ENCODE measurements around the gene ANAPC10.
A peak's percentile ranks its signal among the peaks of the same experiment; 100 is the strongest.
"Not testable (repeated sequence)": the region's sequence is repeated elsewhere in the genome, so short reads cannot be mapped to it uniquely, and the experiment has no call there.

Gene ANAPC10

DNA sequence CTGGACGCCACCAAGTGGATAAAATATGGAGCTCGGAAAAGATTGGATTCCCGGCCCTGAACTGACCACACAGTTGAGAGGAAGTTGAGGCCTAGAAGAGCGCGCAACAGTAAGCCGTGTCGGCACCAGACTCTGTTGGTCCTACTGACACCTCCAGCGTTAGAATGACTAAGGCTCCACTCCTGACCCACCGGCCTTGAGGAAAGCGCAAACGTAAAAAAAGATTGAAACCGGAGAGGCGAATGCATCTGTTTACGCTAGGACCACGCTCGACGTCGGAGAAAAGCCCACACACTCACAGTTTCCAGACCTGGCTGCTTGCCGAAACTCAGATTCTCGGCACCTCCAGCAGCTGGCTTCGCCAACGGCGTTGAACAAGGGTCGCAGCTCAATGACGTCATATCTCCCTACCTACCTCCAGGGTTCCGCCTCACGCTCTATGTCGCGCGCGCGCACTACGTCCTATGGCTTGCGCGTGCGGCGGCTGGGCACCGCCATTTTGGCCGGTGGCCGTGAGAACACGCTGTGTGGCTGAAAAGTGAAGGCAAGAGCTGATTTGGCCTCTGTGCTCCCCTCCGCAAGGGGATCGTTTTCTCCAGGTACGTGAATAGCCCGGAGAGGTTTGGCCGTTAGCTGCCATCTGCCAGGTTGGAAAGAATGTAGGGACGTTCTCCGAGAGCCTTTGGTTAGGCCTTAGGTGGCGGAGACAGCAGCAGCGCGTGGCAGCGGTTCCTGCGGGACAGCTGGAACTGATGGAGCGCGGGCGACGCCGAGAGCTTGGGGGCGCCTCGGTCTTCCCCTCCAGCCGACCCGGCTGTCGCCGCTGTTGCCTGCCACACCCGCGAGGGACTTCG lies at the start of gene ANAPC10, which contains the start of gene ABCE1:
Gene ANAPC10, minus strand, starts transcription at position 376 of the 854 bp plus-strand sequence. CDS start 2,097 bp downstream, outside the sequence.
Gene ABCE1, plus strand, starts transcription at position 491 of the 854 bp plus-strand sequence. CDS start 6,102 bp downstream, outside the sequence.
- peaks cover 10% of the 10 kb centered on the region; the same call in 1 of the 2 replicates for H3K36me3 ChIP-seq (replicated peaks; ENCODE audit: insufficient read depth, low read length)

DNA sequence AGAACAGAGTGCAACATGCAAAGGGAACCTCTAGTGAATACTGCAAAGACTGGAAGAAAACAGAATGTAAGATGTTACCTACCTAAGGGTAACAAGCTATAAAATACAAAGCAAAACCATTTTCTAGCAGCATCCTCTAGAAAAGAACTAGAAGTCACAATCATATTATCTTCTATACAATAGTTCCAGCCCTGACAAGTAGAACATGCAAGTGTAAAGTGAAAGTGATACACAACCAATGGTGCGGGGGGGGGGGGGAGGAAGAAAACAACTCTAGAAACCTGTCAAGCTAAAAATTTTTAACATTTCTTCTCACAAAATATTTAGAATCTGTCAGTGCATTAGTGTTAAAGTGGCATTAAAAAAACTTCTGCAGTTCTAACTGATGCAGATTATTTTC lies 38.2 kb upstream of the ANAPC10 start:
- H3K36me3 ChIP-seq (replicated peaks; ENCODE audit: insufficient read depth, low read length); DNase-seq; H2AFZ ChIP-seq (ENCODE audit: low read length); H4K20me1 ChIP-seq (ENCODE audit: insufficient read depth, low read length); H3K9me3 ChIP-seq (replicated peaks; ENCODE audit: insufficient read depth, low read length); H3K27ac ChIP-seq (ENCODE audit: low read length); H3K4me3 ChIP-seq (ENCODE audit: low read length); H3K27me3 ChIP-seq (replicated peaks; ENCODE audit: insufficient read depth, low read length); H3K4me2 ChIP-seq (ENCODE audit: low read depth, low read length); H3K9me2 ChIP-seq (replicated peaks; ENCODE audit: insufficient read depth, low read length); H3K9ac ChIP-seq (ENCODE audit: low read length); H3F3A ChIP-seq (ENCODE audit: insufficient read depth, low read length); H3K79me2 ChIP-seq (ENCODE audit: low read length): not testable (repeated sequence)
- peaks cover 14% of the 10 kb centered on the region for H3K4me1 ChIP-seq (ENCODE audit: low read length)

More for the DNA sequence above, at the start of gene ANAPC10, which contains the start of gene ABCE1:
- H3F3A ChIP-seq (ENCODE audit: insufficient read depth, low read length): peaks cover 8% of the 10 kb centered on the region
- no peaks in the 10 kb centered on the region for H3K27me3 ChIP-seq (replicated peaks; ENCODE audit: insufficient read depth, low read length)
- H3K9ac ChIP-seq (ENCODE audit: low read length): peak within 1 kb of the TSS; percentile 85
- DNase-seq: peak; percentile 99
- H3K4me2 ChIP-seq (ENCODE audit: low read depth, low read length): peak within 1 kb of the TSS; percentile 90
- peaks cover 10% of the 10 kb centered on the region; the same call in 1 of the 2 replicates for H4K20me1 ChIP-seq (ENCODE audit: insufficient read depth, low read length)
- H3K4me3 ChIP-seq (ENCODE audit: low read length): peak within 1 kb of the TSS; percentile 90
- no peak for TF ChIP-seq EZH2phosphoT487 (IDR thresholded peaks at IDR 0.05; ENCODE audit: low read length)
- no peak for TF ChIP-seq EZH2 (optimal IDR thresholded peaks at IDR 0.05; ENCODE audit: low read depth, low read length)
- TF ChIP-seq CTCF (IDR thresholded peaks at IDR 0.05; ENCODE audit: low read length): no peak
- peaks cover 7% of the 10 kb centered on the region; the same call in 1 of the 2 replicates for H3K4me1 ChIP-seq (ENCODE audit: low read length)
- H3K27ac ChIP-seq (ENCODE audit: low read length): peak within 1 kb of the TSS; percentile 86
- no peaks in the 10 kb centered on the region for H3K9me2 ChIP-seq (replicated peaks; ENCODE audit: insufficient read depth, low read length)
- H3K9me3 ChIP-seq (replicated peaks; ENCODE audit: insufficient read depth, low read length): no peaks in the 10 kb centered on the region
- H2AFZ ChIP-seq (ENCODE audit: low read length): peak within 1 kb of the TSS; percentile 87
- H3K79me2 ChIP-seq (ENCODE audit: low read length): peaks cover 95% of the 10 kb centered on the region

GRCh38 chr4:145132511-145133098 lies 34.6 kb upstream of the ANAPC10 start:
- no peak overlapping the region for H3K27ac ChIP-seq (ENCODE audit: low read length)

More at GRCh38 chr4:145132511-145133098, 34.6 kb upstream of the ANAPC10 start:
- H3K9me3 ChIP-seq (replicated peaks; ENCODE audit: insufficient read depth, low read length): no peaks in the 10 kb centered on the region
- H3F3A ChIP-seq (ENCODE audit: insufficient read depth, low read length): peaks cover 10% of the 10 kb centered on the region
- H3K9me2 ChIP-seq (replicated peaks; ENCODE audit: insufficient read depth, low read length): no peaks in the 10 kb centered on the region
- no peaks in the 10 kb centered on the region for H4K20me1 ChIP-seq (ENCODE audit: insufficient read depth, low read length)
- peaks cover 29% of the 10 kb centered on the region for H3K4me1 ChIP-seq (ENCODE audit: low read length)
- H3K79me2 ChIP-seq (ENCODE audit: low read length): no peaks in the 10 kb centered on the region
- H3K27me3 ChIP-seq (replicated peaks; ENCODE audit: insufficient read depth, low read length): no peaks in the 10 kb centered on the region
- H2AFZ ChIP-seq (ENCODE audit: low read length): no peak overlapping the region
- H3K4me2 ChIP-seq (ENCODE audit: low read depth, low read length): peak overlapping the region; percentile 30; the same call in 1 of the 2 replicates
- H3K9ac ChIP-seq (ENCODE audit: low read length): no peak overlapping the region
- no peak overlapping the region for H3K4me3 ChIP-seq (ENCODE audit: low read length)
- TF ChIP-seq CTCF (IDR thresholded peaks at IDR 0.05; ENCODE audit: low read length) (no peak), EZH2 (optimal IDR thresholded peaks at IDR 0.05; ENCODE audit: low read depth, low read length) (no peak), EZH2phosphoT487 (IDR thresholded peaks at IDR 0.05; ENCODE audit: low read length) (no peak)
- DNase-seq: no peak
- peaks cover 3% of the 10 kb centered on the region; the same call in 1 of the 2 replicates for H3K36me3 ChIP-seq (replicated peaks; ENCODE audit: insufficient read depth, low read length)
